Measurements from ENCODE around the gene KIF26B.
A peak's percentile ranks its signal among the peaks of the same experiment; 100 is the strongest.

KIF26B gene

GRCh38 chr1:245510144-245510543 is 355.4 kb downstream of the KIF26B start:
- H3K4me3 ChIP-seq (ENCODE audit: low read depth, low read length, poor library complexity, severe bottlenecking) = no peak overlapping the region
- H3K79me2 ChIP-seq (ENCODE audit: insufficient read depth, low read length) = no peaks in the 10 kb centered on the region
- H3K36me3 ChIP-seq (ENCODE audit: insufficient read depth, low read length) = no peaks in the 10 kb centered on the region
- H3K9ac ChIP-seq (ENCODE audit: low read length) = no peak overlapping the region
- no peaks in the 10 kb centered on the region for H3K27me3 ChIP-seq (ENCODE audit: insufficient read depth, low read length)
- H3F3A ChIP-seq (ENCODE audit: insufficient read depth, low read length) = no peaks in the 10 kb centered on the region
- TF ChIP-seq CTCF (IDR thresholded peaks at IDR 0.05; ENCODE audit: low read length) = no peak
- no peak for TF ChIP-seq EZH2 (IDR thresholded peaks at IDR 0.05; ENCODE audit: borderline replicate concordance, low read length)
- H3K4me1 ChIP-seq (ENCODE audit: insufficient read depth, low read length, severe bottlenecking) = no peaks in the 10 kb centered on the region
- no peaks in the 10 kb centered on the region for H3K9me2 ChIP-seq (ENCODE audit: low read depth, low read length)
- no peaks in the 10 kb centered on the region for H3K9me3 ChIP-seq (ENCODE audit: low read length)
- no peak overlapping the region for H3K4me2 ChIP-seq (ENCODE audit: low read length)
- H2AFZ ChIP-seq (ENCODE audit: low read length) = no peak overlapping the region
- H3K27ac ChIP-seq (ENCODE audit: low read depth, low read length, poor library complexity, severe bottlenecking) = no peak overlapping the region
- H4K20me1 ChIP-seq (ENCODE audit: insufficient read depth, low read length) = no peaks in the 10 kb centered on the region

- Histone ChIP-seq H3K4me3 (ENCODE audit: low read depth, low read length, poor library complexity, severe bottlenecking) (no peak overlapping the region), H2AFZ (ENCODE audit: low read length) (no peak overlapping the region), H3K4me2 (ENCODE audit: low read length) (no peak overlapping the region)
Observed at GRCh38 chr1:245512181-245512888, 357.6 kb downstream of the KIF26B start.

GRCh38 chr1:245512980-245513578 is 358.3 kb downstream of the KIF26B start:
- Histone ChIP-seq H3K27me3 (ENCODE audit: insufficient read depth, low read length) (no peaks in the 10 kb centered on the region), H3K9me2 (ENCODE audit: low read depth, low read length) (no peaks in the 10 kb centered on the region), H3F3A (ENCODE audit: insufficient read depth, low read length) (no peaks in the 10 kb centered on the region), H3K79me2 (ENCODE audit: insufficient read depth, low read length) (no peaks in the 10 kb centered on the region), H2AFZ (ENCODE audit: low read length) (no peak overlapping the region), H3K4me3 (ENCODE audit: low read depth, low read length, poor library complexity, severe bottlenecking) (no peak overlapping the region), H3K4me1 (ENCODE audit: insufficient read depth, low read length, severe bottlenecking) (no peaks in the 10 kb centered on the region), H3K27ac (ENCODE audit: low read depth, low read length, poor library complexity, severe bottlenecking) (no peak overlapping the region), H3K36me3 (ENCODE audit: insufficient read depth, low read length) (no peaks in the 10 kb centered on the region), H3K9ac (ENCODE audit: low read length) (no peak overlapping the region), H4K20me1 (ENCODE audit: insufficient read depth, low read length) (no peaks in the 10 kb centered on the region), H3K4me2 (ENCODE audit: low read length) (no peak overlapping the region), H3K9me3 (ENCODE audit: low read length) (no peaks in the 10 kb centered on the region)
- TF ChIP-seq EZH2 (IDR thresholded peaks at IDR 0.05; ENCODE audit: borderline replicate concordance, low read length) = no peak
- TF ChIP-seq CTCF (IDR thresholded peaks at IDR 0.05; ENCODE audit: low read length) = peak; percentile 13; the same call in 1 of the 2 replicates

More at GRCh38 chr1:245512181-245512888, 357.6 kb downstream of the KIF26B start:
- Histone ChIP-seq H3K9me2 (ENCODE audit: low read depth, low read length) (no peaks in the 10 kb centered on the region), H3F3A (ENCODE audit: insufficient read depth, low read length) (no peaks in the 10 kb centered on the region), H3K27me3 (ENCODE audit: insufficient read depth, low read length) (no peaks in the 10 kb centered on the region), H3K9ac (ENCODE audit: low read length) (no peak overlapping the region), H3K79me2 (ENCODE audit: insufficient read depth, low read length) (no peaks in the 10 kb centered on the region), H3K4me1 (ENCODE audit: insufficient read depth, low read length, severe bottlenecking) (no peaks in the 10 kb centered on the region), H3K9me3 (ENCODE audit: low read length) (no peaks in the 10 kb centered on the region), H3K36me3 (ENCODE audit: insufficient read depth, low read length) (no peaks in the 10 kb centered on the region), H3K27ac (ENCODE audit: low read depth, low read length, poor library complexity, severe bottlenecking) (no peak overlapping the region), H4K20me1 (ENCODE audit: insufficient read depth, low read length) (no peaks in the 10 kb centered on the region)
- TF ChIP-seq EZH2 (IDR thresholded peaks at IDR 0.05; ENCODE audit: borderline replicate concordance, low read length) = no peak
- no peak for TF ChIP-seq CTCF (IDR thresholded peaks at IDR 0.05; ENCODE audit: low read length)
